Skeletal muscle satellite cell (primary cell): ENCODE measurements around the gene HOXC12.

Experiments
- H3K27me3 ChIP-seq: 2 replicates; pipeline ENCODE4 v1.7.0; 2013; ENCODE audit warnings: low read length; ENCODE audit not compliant: control insufficient read depth, insufficient read depth
- H3K36me3 ChIP-seq: 2 replicates; pipeline ENCODE4 v1.7.0; 2013; ENCODE audit warnings: mild to moderate bottlenecking, control low read depth, low read length; ENCODE audit not compliant: insufficient read depth
- H3K4me1 ChIP-seq: 2 replicates; pipeline ENCODE4 v1.7.0; 2013; ENCODE audit warnings: low read length; ENCODE audit not compliant: control insufficient read depth, insufficient read depth
- H3K4me2 ChIP-seq: 2 replicates; pipeline ENCODE4 v1.7.0; 2013; ENCODE audit warnings: mild to moderate bottlenecking, low read length
- H3K4me3 ChIP-seq: 2 replicates; pipeline ENCODE4 v1.7.0; 2013; ENCODE audit warnings: low read length
- H3K9ac ChIP-seq: 2 replicates; pipeline ENCODE4 v1.7.0; 2013; ENCODE audit warnings: mild to moderate bottlenecking, low read depth, low read length, moderate library complexity
- H3K9me3 ChIP-seq: replicated peaks from 2 replicates; pipeline ENCODE4 v1.7.0; 2013; ENCODE audit warnings: mild to moderate bottlenecking, control low read depth, low read length

The HOXC12 gene

DNA sequence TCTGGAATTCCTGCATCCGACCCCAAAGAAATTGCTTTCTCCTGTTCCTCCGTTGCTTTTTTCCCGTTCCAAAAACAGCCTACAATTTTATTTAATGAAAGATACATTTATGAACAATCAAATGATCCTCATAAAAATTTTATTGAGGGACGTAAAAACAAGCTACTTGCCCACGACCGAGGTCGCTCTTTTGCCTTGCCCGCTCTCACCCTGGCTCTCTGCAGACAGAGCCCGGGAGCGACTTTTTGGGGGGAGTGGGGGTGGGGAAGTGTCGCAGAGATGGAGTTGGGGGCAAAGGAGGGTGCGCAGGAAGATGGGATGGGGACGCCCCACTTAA is 44.2 kb downstream of the HOXC12 start:
- Histone ChIP-seq H3K4me1 (peaks cover 54% of the 10 kb centered on the region), H3K4me2 (peak overlapping the region; percentile 100), H3K27me3 (no peaks in the 10 kb centered on the region), H3K36me3 (peaks cover 8% of the 10 kb centered on the region), H3K4me3 (peak overlapping the region; percentile 85), H3K9me3 (no peaks in the 10 kb centered on the region), H3K9ac (peak overlapping the region; percentile 99)

DNA sequence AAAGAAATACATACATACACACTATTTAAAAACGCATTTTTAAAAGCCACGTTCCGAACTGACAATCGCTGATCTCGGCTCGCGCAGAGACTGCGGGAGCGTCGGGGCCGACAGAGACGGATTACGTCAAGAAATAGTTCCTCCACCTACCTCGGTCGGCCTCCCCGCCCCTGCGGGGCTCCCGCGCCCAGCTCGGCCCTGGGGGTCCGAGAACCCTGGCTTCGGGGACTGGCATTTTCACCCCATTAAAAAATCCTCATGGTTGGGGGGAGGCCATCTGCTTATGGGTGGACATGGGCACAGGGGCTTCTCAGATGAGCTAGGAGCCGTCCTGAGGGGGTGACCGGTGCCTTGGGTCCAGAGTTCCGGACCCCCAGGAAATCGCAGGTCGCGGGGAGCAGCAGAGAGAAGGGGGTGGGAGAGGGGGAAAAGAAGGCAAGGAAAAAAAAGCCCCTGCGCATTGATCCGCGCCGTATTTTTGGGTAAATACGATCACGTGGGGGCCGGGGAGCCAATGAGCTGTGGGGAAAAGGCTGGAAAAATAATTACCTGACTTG is 44.9 kb downstream of the HOXC12 start:
- H3K4me1 ChIP-seq, result peaks cover 62% of the 10 kb centered on the region
- H3K4me3 ChIP-seq, result peak overlapping the region; percentile 85
- H3K4me2 ChIP-seq, result peak overlapping the region; percentile 100
- no peaks in the 10 kb centered on the region for H3K27me3 ChIP-seq
- H3K36me3 ChIP-seq, result peaks cover 13% of the 10 kb centered on the region
- H3K9me3 ChIP-seq, result no peaks in the 10 kb centered on the region
- peak overlapping the region; percentile 99 for H3K9ac ChIP-seq

DNA sequence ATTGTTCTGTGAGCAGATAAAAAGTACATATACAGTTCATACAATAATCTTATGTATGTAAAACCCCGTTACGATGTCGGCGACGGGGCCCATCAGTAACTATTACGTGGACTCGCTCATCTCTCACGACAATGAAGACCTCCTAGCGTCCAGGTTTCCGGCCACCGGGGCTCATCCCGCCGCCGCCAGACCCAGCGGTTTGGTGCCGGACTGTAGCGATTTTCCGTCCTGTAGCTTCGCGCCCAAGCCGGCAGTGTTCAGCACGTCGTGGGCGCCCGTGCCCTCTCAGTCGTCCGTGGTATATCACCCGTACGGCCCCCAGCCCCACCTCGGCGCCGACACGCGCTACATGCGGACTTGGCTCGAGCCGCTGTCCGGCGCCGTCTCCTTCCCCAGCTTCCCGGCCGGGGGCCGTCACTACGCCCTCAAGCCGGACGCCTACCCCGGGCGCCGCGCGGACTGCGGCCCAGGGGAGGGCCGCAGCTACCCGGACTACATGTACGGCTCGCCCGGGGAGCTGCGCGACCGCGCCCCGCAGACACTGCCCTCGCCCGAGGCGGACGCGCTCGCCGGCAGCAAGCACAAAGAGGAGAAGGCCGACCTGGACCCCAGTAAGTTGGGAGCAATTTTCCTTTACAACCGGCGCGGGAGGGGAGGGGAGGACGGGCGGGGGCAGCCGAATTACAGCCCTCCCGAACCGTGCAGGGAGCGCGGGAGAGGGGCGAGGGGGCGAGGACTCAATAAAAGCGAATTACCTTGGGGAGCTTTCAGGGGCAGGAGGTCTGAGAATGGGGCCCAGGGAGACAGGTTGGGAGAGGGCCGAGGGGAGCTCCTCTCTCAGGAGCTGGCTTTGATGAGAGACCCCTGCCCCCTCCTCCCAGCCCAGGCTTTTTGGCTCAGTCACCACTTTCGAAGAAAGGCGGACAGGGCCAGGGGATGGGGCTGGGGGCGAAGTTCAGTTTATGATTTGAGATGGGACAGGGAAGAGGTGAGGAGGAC is 45.7 kb downstream of the HOXC12 start, which contains the start of gene HOXC9:
TSS of gene HOXC9 (plus strand) at position 46 of the 999 bp plus-strand sequence. CDS start at position 74, 28 bp downstream.
- Histone ChIP-seq H3K27me3 (no peaks in the 10 kb centered on the region), H3K9ac (peak within 1 kb of the TSS; percentile 99), H3K4me3 (peak within 1 kb of the TSS; percentile 85), H3K36me3 (peaks cover 20% of the 10 kb centered on the region), H3K9me3 (no peaks in the 10 kb centered on the region), H3K4me2 (peak within 1 kb of the TSS; percentile 100), H3K4me1 (peaks cover 69% of the 10 kb centered on the region)

DNA sequence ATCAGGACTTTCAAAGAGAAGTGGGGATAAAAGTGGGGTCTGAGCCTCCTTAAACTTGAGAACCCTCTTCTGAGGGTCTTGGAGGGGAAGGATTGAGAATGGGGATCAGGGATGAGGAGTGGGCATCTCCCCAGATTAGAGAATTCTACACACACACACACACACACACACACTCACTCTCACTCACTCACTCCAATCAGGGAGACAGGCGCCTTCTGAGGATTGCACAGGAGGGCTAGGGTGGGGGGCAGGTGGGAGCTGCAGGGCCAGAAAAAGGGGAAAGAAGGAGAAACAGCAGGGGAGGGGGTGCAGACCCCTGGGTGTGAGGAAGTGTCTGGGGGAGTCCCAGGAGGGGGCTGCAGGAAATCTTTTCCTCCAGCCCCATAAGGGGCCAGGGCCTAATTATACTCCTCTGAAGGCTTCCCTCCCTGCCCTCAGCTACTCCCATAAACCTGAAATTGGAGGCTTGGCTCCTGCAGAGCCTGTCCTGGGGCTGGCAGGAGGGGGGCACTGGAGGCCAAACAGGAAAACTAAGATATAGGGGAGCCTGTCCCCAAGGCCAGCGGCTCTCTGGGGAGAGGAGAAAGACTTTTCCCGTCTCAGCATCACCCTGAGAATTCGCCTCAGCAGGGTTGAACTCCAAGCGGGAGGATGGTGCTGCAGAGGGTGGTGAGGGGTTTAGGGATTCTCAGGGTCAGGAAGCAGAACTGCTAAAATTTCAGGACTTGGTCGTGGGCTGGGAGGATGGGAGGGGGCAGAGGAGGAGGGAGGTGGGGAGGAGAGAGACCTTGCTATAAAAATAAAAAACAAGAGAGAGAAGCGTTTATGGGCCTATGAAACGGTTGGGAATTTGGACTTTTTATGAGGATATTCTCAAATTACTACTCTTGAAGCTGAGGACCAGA is 46.8 kb downstream of the HOXC12 start:
- Histone ChIP-seq H3K36me3 (peaks cover 20% of the 10 kb centered on the region), H3K4me1 (peaks cover 75% of the 10 kb centered on the region), H3K4me3 (peak overlapping the region; percentile 85), H3K9me3 (no peaks in the 10 kb centered on the region), H3K9ac (peak overlapping the region; percentile 99), H3K27me3 (no peaks in the 10 kb centered on the region), H3K4me2 (peak overlapping the region; percentile 100)

DNA sequence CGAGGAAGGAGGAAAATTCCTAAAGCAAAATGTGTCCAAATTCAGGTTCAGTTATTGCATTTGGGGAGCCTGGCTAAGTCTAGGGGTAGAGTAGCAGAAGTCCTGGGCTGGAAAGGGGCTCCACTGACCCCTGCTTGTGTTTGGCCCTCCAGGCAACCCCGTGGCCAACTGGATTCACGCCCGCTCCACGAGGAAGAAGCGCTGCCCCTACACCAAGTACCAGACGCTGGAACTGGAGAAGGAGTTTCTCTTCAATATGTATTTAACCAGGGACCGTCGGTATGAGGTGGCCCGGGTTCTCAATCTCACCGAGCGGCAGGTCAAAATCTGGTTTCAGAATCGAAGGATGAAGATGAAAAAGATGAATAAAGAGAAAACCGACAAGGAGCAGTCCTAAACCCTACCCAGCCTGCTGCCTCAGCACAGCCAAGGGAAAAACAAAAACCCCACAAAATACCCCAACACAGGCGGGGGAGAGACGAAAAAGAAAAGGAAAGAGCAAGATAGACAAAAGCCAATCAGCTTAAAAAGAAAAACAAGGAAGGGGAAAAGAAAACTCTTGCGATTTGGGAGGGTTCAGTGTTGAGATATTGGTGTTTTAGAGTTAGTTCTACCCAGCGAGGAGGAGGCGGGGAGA is 47.7 kb downstream of the HOXC12 start:
- Histone ChIP-seq H3K36me3 (peaks cover 20% of the 10 kb centered on the region), H3K27me3 (no peaks in the 10 kb centered on the region), H3K4me3 (peak overlapping the region; percentile 85), H3K4me1 (peaks cover 75% of the 10 kb centered on the region), H3K4me2 (peak overlapping the region; percentile 100), H3K9me3 (no peaks in the 10 kb centered on the region), H3K9ac (peak overlapping the region; percentile 99)

DNA sequence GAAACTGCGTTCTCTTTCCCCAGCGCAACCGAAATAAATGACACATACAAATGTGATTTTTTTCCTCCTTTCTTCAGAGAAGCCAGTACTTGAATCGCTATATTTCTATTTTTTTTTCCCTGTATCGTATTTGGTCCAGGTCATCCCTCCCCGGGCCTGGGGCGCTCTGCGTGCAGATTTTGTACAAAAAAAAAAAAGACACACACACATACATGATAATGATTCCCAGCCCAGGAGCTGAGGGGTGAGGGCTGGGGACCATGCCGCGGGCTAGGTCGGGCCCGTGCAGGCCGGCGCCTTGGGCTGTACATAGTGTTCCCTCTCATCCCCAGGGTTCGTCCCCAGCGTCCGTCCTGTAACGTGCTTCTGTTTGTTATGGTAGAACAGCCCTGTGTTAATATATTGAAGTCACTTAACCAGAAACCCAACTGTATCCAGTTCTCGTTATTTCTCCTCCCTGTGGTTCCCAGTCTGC is 48.2 kb downstream of the HOXC12 start:
- peaks cover 20% of the 10 kb centered on the region for H3K36me3 ChIP-seq
- peak overlapping the region; percentile 99 for H3K9ac ChIP-seq
- H3K9me3 ChIP-seq, result no peaks in the 10 kb centered on the region
- H3K27me3 ChIP-seq, result no peaks in the 10 kb centered on the region
- peaks cover 76% of the 10 kb centered on the region for H3K4me1 ChIP-seq
- H3K4me3 ChIP-seq, result peak overlapping the region; percentile 85
- H3K4me2 ChIP-seq, result peak overlapping the region; percentile 100

DNA sequence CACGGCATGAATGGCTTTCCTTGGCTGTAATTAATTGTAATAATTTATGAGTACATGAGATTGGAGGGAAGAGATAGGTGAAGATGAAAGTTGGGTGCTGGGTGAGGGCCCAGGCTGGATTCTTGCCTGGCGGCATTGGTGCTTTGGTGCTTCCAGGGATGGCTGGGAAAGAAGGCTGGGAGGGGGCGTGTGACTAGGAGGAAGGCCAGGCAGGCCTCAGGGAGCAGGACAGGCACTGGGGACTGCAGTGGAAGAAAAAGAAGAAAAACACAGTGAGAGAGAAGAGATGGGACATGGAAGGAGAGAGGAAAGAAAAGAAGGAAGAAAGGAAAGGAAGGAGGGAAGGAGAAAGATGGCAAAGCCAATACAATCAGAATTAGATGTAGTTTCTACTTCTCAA is 48.9 kb downstream of the HOXC12 start:
- Histone ChIP-seq H3K4me1 (peaks cover 74% of the 10 kb centered on the region), H3K36me3 (peaks cover 20% of the 10 kb centered on the region), H3K4me2 (peak overlapping the region; percentile 95), H3K9ac (peak overlapping the region; percentile 89), H3K27me3 (no peaks in the 10 kb centered on the region), H3K9me3 (no peaks in the 10 kb centered on the region), H3K4me3 (peak overlapping the region; percentile 67)

DNA sequence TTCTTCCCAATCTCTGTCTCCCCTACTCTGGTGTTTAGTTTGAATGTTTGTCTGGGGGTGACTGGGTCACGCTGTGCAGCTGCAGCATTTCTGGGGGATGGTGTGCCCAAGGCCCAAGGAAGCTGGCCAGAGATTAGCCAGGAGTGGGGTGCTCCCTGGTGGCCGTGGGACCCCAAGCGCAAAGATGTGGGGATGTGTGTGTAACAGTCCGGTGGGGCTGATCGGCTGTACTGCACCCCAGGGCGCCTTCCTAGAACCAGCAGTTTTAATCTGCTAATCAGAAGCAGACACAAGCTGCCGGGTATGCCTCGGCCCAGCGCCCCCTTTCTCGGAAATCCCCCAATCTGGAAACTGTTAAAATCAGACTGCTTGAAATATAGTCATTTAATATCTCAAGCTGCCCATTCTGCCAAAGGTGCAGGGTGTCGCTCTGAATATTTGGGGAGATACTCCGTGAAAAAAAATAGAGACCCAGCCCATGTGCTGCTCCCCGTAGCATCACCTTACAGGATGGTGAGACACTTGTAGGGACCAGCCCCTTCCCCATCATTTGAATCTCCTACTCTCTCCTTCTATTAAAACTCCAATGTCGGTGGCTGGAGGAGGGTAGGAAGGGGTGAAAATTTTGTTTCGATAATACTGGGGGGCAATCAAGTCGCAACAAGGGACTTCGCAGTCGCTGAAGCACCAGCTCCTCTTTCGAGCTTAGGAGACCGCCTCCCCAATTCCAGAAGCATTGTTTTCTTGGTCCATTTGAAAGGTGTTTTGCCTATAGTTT is 49.5 kb downstream of the HOXC12 start:
- no peaks in the 10 kb centered on the region for H3K27me3 ChIP-seq
- H3K4me1 ChIP-seq, result peaks cover 73% of the 10 kb centered on the region
- H3K4me3 ChIP-seq, result peak overlapping the region; percentile 67
- peak overlapping the region; percentile 89 for H3K9ac ChIP-seq
- peak overlapping the region; percentile 95 for H3K4me2 ChIP-seq
- H3K9me3 ChIP-seq, result no peaks in the 10 kb centered on the region
- H3K36me3 ChIP-seq, result peaks cover 20% of the 10 kb centered on the region

DNA sequence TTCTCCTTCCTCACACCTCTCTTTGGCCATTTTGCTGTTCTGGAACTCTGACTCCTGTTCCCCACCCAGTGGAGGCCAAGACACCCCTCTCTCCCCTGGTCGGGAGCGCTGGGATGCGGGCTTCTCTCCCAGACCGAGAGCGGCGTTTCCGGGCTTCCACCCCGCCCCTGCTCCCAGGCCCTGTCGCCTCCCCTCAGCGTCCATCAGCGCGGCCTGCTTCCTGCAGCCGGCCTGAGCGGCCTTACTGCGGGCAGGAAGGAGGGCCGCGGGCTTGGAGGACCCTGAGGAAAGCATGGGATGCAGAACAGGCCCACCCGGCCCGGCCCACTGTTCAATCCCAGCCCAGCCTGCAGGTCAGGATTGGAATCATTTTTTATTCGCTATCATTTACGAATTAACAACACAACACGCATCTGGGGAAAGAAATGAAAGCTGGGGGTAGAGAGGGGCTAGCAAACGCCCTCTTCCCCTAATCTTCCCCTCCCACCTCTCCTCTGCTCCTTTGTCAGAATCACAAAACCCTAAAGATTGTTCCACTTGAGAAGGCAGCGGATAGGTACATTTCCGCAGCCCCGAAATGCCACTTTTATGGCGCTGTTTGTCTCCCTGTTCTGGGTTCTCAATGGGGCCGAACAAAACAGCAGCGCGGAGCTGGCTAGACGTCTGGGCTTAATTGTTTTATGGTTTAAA is 50.3 kb downstream of the HOXC12 start:
- peaks cover 20% of the 10 kb centered on the region for H3K36me3 ChIP-seq
- H3K9me3 ChIP-seq, result no peaks in the 10 kb centered on the region
- H3K4me3 ChIP-seq, result peak overlapping the region; percentile 67
- peak overlapping the region; percentile 95 for H3K4me2 ChIP-seq
- no peaks in the 10 kb centered on the region for H3K27me3 ChIP-seq
- H3K9ac ChIP-seq, result peak overlapping the region; percentile 89
- H3K4me1 ChIP-seq, result peaks cover 79% of the 10 kb centered on the region

DNA sequence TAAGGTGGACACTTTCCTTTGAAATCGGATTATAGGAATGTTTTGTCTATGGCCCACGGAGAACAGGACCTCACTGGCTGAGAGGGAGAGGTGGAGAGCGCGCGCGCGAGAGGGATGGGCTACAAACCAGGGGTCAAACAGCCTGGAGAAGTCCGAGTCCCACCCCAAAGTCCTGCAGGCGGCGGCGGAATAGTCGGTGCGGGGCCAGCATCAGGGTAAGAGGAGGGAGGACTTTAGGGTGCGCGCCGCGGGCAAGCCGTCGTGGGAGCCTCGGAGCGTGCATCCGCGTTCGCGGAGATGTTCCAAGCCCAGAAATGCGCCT is 50.8 kb downstream of the HOXC12 start:
- Histone ChIP-seq H3K27me3 (no peaks in the 10 kb centered on the region), H3K9me3 (no peaks in the 10 kb centered on the region), H3K36me3 (peaks cover 20% of the 10 kb centered on the region), H3K9ac (peak overlapping the region; percentile 89), H3K4me2 (peak overlapping the region; percentile 95), H3K4me3 (peak overlapping the region; percentile 67), H3K4me1 (peaks cover 79% of the 10 kb centered on the region)
